PC-3 (cell line): ENCODE results near the gene DUS1L.

Experiments
- EZH2 ChIP-seq: fragments of 300-600 bp; sonication (generic); IDR thresholded peaks from one replicate; pipeline ENCODE4 v1.6.1; 2017; ENCODE audit warnings: antibody characterized with exemption, mild to moderate bottlenecking, low read length; ENCODE audit not compliant: unreplicated experiment
- EZH2phosphoT487 ChIP-seq: fragments of 300-600 bp; sonication (generic); IDR thresholded peaks from 2 replicates; pipeline ENCODE4 v1.6.1; 2018; ENCODE audit warnings: mild to moderate bottlenecking, antibody characterized with exemption, low read length, borderline replicate concordance
- TF ChIP-seq, protein P1 (sequence below): fragments of 300-600 bp; sonication (generic); conservative IDR thresholded peaks from 2 replicates; pipeline ENCODE4 v1.5.1; 2017; ENCODE audit warnings: antibody characterized with exemption, low read depth, mild to moderate bottlenecking, low read length

DNA sequence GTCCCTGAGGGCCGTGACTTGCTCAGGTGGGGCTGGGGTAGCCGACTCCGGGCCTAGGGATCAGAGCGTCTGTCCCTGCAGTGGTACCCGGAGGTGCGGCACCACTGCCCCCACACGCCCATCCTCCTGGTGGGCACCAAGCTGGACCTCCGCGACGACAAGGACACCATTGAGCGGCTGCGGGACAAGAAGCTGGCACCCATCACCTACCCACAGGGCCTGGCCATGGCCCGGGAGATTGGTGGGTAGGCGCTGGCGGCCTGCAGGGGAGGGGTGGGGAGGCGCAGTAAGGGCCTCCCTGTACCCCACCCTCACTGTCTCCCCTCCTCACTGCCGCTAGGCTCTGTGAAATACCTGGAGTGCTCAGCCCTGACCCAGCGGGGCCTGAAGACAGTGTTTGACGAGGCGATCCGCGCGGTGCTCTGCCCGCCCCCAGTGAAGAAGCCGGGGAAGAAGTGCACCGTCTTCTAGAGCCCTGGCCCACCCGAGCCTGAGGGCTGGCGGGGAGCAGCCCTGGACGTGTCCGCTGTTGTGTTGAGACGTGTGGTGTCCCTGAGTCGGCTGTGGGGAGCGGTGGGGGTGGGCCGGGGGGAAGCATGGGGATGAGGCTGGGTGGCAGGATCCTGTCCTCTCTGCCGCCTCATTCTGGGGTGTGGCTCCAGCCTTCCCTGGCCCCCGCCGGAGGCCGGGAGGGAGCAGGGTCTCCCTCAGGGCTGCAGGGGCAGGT, 32.1 kb downstream of the DUS1L start:
- no peak for TF ChIP-seq EZH2
- TF ChIP-seq, protein P1, sequence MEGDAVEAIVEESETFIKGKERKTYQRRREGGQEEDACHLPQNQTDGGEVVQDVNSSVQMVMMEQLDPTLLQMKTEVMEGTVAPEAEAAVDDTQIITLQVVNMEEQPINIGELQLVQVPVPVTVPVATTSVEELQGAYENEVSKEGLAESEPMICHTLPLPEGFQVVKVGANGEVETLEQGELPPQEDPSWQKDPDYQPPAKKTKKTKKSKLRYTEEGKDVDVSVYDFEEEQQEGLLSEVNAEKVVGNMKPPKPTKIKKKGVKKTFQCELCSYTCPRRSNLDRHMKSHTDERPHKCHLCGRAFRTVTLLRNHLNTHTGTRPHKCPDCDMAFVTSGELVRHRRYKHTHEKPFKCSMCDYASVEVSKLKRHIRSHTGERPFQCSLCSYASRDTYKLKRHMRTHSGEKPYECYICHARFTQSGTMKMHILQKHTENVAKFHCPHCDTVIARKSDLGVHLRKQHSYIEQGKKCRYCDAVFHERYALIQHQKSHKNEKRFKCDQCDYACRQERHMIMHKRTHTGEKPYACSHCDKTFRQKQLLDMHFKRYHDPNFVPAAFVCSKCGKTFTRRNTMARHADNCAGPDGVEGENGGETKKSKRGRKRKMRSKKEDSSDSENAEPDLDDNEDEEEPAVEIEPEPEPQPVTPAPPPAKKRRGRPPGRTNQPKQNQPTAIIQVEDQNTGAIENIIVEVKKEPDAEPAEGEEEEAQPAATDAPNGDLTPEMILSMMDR, result no peak
- no peak for TF ChIP-seq EZH2phosphoT487
